ENCODE data around the gene MED12L.

- TF ChIP-seq CTCF (IDR thresholded peaks at IDR 0.05) (no peak), POLR2A (IDR thresholded peaks at IDR 0.05) (no peak)
Observed at GRCh38 chr3:151198849-151199248, 113.4 kb downstream of the MED12L start.

All from ovary (tissue), 3 donors.